ENCODE data around the gene LRRC8C.

GRCh38 chr1:89637496-89637895 is 4.6 kb downstream of the LRRC8C start:
- TF ChIP-seq CTCF (IDR thresholded peaks at IDR 0.05) (no peak), POLR2AphosphoS5 (IDR thresholded peaks at IDR 0.05) (no peak), POLR2A (IDR thresholded peaks at IDR 0.05) (no peak)

Measured in upper lobe of left lung (tissue), 4 donors.